ENCODE measurements around the gene SNTG2.
"Not testable (repeated sequence)": the region's sequence is repeated elsewhere in the genome, so short reads cannot be mapped to it uniquely, and the experiment has no call there.

Gene SNTG2

GRCh38 chr2:1405967-1406366 is 455.3 kb downstream of the SNTG2 start:
- DNase-seq (ENCODE audit: low read depth in 1 of 2, low spot score in 1 of 2): no peak

DNA sequence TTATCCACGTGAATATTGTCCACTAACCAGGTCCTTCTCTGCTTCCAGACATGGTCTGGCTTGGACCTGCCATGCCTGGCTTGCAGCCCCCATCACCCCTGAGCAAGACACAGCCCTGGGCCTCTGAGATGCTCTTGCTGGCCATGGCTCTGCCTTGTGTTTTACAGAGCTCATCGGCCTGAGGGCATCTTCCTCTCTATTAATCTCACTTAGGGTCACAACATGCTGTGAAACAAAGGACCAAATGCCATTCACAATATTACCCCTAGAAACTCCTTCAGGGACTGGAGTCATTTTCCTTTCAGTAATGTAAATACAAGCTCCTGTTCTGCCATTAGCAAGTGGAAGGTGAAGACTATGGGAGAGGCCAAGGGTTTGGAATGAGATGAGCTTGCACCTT is 455.8 kb downstream of the SNTG2 start:
- no peak for DNase-seq (ENCODE audit: low read depth in 1 of 2, low spot score in 1 of 2)

- no peak for DNase-seq (ENCODE audit: low read depth in 1 of 2, low spot score in 1 of 2)
These were observed 457.5 kb downstream of the SNTG2 start for GRCh38 chr2:1407950-1408675.

DNA sequence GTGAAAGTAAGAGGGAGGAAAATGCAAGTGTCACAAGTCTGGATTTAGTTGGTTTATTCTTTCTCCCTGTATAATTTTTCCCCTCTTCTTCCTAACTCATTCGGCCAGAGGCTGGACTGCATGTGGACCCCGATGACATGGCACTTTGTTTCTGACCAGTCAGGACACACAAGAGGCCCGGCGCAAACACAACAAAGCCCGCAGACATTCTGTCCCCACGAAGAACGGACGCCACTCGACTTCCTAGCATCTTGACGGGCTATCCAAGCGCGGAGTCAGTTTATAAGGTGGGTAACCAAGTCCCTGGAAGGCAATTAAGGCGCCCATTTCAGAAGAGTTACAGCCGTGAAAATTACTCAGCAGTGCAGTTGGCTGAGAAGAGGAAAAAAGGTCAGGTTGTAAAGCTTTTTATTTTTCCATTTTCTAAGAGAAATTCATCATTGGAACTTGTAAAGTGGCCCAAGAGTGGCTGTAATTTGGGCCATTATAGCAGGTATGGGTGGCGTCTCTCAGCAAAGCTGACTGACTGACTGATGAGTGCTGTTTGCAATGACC is 462.6 kb downstream of the SNTG2 start, which contains the start of gene TPO:
TPO (plus strand) TSS at position 308 of the 555 bp plus-strand sequence. CDS start 946 bp downstream, outside the sequence.
- no peak for DNase-seq (ENCODE audit: low read depth in 1 of 2, low spot score in 1 of 2)

GRCh38 chr2:1414121-1414520 is 463.5 kb downstream of the SNTG2 start:
- DNase-seq (ENCODE audit: low read depth in 1 of 2, low spot score in 1 of 2): no peak

DNA sequence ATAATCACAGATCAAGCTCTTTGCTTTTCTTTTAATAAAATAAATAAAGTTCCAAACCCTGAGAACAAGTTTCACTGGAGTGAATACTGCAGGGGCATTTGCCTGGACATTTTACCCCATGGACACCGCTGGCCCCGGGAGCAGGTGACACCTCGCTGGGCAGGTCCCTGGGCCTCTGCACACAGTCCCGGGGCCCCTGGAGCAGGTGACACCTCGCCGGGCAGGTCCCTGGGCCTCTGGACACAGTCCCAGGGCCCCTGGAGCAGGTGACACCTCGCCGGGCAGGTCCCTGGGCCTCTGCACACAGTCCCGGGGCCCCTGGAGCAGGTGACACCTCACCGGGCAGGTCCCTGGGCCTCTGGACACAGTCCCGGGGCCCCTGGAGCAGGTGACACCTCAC is 464.3 kb downstream of the SNTG2 start:
- not testable (repeated sequence) for DNase-seq (ENCODE audit: low read depth in 1 of 2, low spot score in 1 of 2)

DNA sequence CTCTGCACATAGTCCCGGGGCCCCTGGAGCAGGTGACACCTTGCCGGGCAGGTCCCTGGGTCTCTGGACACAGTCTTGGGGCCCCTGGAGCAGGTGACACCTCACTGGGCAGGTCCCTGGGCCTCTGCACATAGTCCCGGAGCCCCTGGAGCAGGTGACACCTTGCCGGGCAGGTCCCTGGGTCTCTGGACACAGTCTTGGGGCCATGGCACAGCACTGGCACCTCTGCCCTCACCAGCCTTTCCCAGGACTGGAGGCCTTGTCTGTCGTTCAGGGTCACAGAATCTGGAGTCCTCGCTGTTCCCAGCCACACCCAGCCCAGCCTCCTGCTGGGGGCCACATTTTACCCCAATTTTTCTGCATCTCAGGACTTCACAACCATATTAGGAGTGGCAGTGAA is 464.9 kb downstream of the SNTG2 start:
- no peak for DNase-seq (ENCODE audit: low read depth in 1 of 2, low spot score in 1 of 2)
